Measurements from ENCODE around the gene ZDHHC9. TPM values are rescaled to one million over a fixed set of nuclear protein-coding genes. Genes with fewer than 3 reads are reported as not detected.

ZDHHC9 gene
- total RNA-seq, 4 donors from 2014 or later: 4.2 to 19.7 (median 13.1) TPM

- no peak for DNase-seq (ENCODE audit: extremely low spot score)
- Histone ChIP-seq H3K4me1 (no peaks in the 10 kb centered on the region), H3K9me3 (no peaks in the 10 kb centered on the region), H3K4me3 (no peak overlapping the region), H3K27me3 (no peaks in the 10 kb centered on the region), H3K36me3 (peaks cover 0 to 50% (median 26%) of the 10 kb centered on the region in 4 donors), H3K27ac (replicated peaks in 1 of 4) (peak overlapping the region in 1 of 4 donors; percentile 42)
- 54% methylated on average over 2 of the region's 2 CpGs for WGBS
- intact Hi-C loops (cut with DNase I): no loop called here
- TF ChIP-seq POLR2AphosphoS5 (IDR thresholded peaks at IDR 0.05): no peak
- TF ChIP-seq CTCF (IDR thresholded peaks at IDR 0.05): no peak
- TF ChIP-seq EP300 (IDR thresholded peaks at IDR 0.05): no peak
- TF ChIP-seq POLR2A (IDR thresholded peaks at IDR 0.05; ENCODE audit: low read depth): no peak
These were observed 35.4 kb downstream of the ZDHHC9 start for GRCh38 chrX:129808158-129808828.

GRCh38 chrX:129804806-129805205 lies 38.9 kb downstream of the ZDHHC9 start:
- no peak for DNase-seq (ENCODE audit: extremely low spot score)
- TF ChIP-seq POLR2AphosphoS5 (IDR thresholded peaks at IDR 0.05): no peak
- TF ChIP-seq POLR2A (IDR thresholded peaks at IDR 0.05; ENCODE audit: low read depth): no peak
- no peak for TF ChIP-seq CTCF (IDR thresholded peaks at IDR 0.05)
- no peaks in the 10 kb centered on the region for H3K9me3 ChIP-seq
- intact Hi-C loops (cut with DNase I): no loop called here
- WGBS: 78% methylated on average over 4 of the region's 4 CpGs
- H3K4me1 ChIP-seq: no peaks in the 10 kb centered on the region
- peaks cover 0 to 22% (median 16%) of the 10 kb centered on the region in 4 donors for H3K36me3 ChIP-seq
- no peak overlapping the region for H3K27ac ChIP-seq (replicated peaks in 1 of 4)
- no peak overlapping the region for H3K4me3 ChIP-seq
- H3K27me3 ChIP-seq: no peaks in the 10 kb centered on the region

GRCh38 chrX:129802863-129803262 lies 40.8 kb downstream of the ZDHHC9 start:
- DNase-seq (ENCODE audit: extremely low spot score): no peak
- Histone ChIP-seq H3K4me1 (no peaks in the 10 kb centered on the region), H3K4me3 (no peak overlapping the region), H3K27me3 (no peaks in the 10 kb centered on the region), H3K36me3 (peaks cover 0 to 22% (median 16%) of the 10 kb centered on the region in 4 donors), H3K9me3 (no peaks in the 10 kb centered on the region), H3K27ac (replicated peaks in 1 of 4) (no peak overlapping the region)
- TF ChIP-seq CTCF (IDR thresholded peaks at IDR 0.05) (no peak), POLR2AphosphoS5 (IDR thresholded peaks at IDR 0.05) (no peak), POLR2A (IDR thresholded peaks at IDR 0.05; ENCODE audit: low read depth) (no peak), EP300 (IDR thresholded peaks at IDR 0.05) (no peak)
- intact Hi-C loops (cut with DNase I): no loop called here
- 17% methylated on average over 1 of the region's 1 CpG for WGBS

- no peaks in the 10 kb centered on the region for H3K4me1 ChIP-seq
- TF ChIP-seq EP300 (IDR thresholded peaks at IDR 0.05) (no peak), CTCF (IDR thresholded peaks at IDR 0.05) (no peak), POLR2A (IDR thresholded peaks at IDR 0.05; ENCODE audit: low read depth) (no peak), POLR2AphosphoS5 (IDR thresholded peaks at IDR 0.05) (no peak)
- intact Hi-C loops (cut with DNase I): no loop called here
These were observed 43.5 kb downstream of the ZDHHC9 start for GRCh38 chrX:129800186-129800585.

GRCh38 chrX:129798888-129799287 lies 44.8 kb downstream of the ZDHHC9 start:
- intact Hi-C loops (cut with DNase I): no loop called here
- WGBS: 68% methylated on average over 5 of the region's 5 CpGs
- H3K27ac ChIP-seq (replicated peaks in 1 of 4): no peak overlapping the region

More at GRCh38 chrX:129800186-129800585, 43.5 kb downstream of the ZDHHC9 start:
- Histone ChIP-seq H3K36me3 (peaks cover 0 to 10% (median 5%) of the 10 kb centered on the region in 4 donors), H3K27ac (replicated peaks in 1 of 4) (no peak overlapping the region), H3K9me3 (no peaks in the 10 kb centered on the region), H3K27me3 (no peaks in the 10 kb centered on the region), H3K4me3 (no peak overlapping the region)
- DNase-seq (ENCODE audit: extremely low spot score): no peak
- WGBS: 40% methylated on average over 4 of the region's 4 CpGs

More at GRCh38 chrX:129798888-129799287, 44.8 kb downstream of the ZDHHC9 start:
- Histone ChIP-seq H3K4me1 (no peaks in the 10 kb centered on the region), H3K36me3 (no peaks in the 10 kb centered on the region), H3K9me3 (no peaks in the 10 kb centered on the region), H3K27me3 (no peaks in the 10 kb centered on the region), H3K4me3 (no peak overlapping the region)
- TF ChIP-seq POLR2AphosphoS5 (IDR thresholded peaks at IDR 0.05): no peak
- TF ChIP-seq CTCF (IDR thresholded peaks at IDR 0.05): no peak
- no peak for TF ChIP-seq EP300 (IDR thresholded peaks at IDR 0.05)
- no peak for TF ChIP-seq POLR2A (IDR thresholded peaks at IDR 0.05; ENCODE audit: low read depth)
- no peak for DNase-seq (ENCODE audit: extremely low spot score)

Measured in esophagus muscularis mucosa (tissue), 4 donors.